Mesodermal cell (in vitro differentiated cells): ENCODE results near the gene YIPF1.

ENCODE experiments used
- H3K27ac ChIP-seq: 2 replicates; pipeline ENCODE4 v1.7.0; 2013; ENCODE audit warnings: mild to moderate bottlenecking, low read depth, low read length, moderate library complexity; ENCODE audit not compliant: severe bottlenecking
- H3K36me3 ChIP-seq: 2 replicates; pipeline ENCODE4 v1.7.1; 2013; ENCODE audit warnings: mild to moderate bottlenecking, low read length, moderate library complexity; ENCODE audit not compliant: control insufficient read depth, insufficient read depth
- H3K4me1 ChIP-seq: one replicate; pipeline ENCODE4 v1.7.1; 2013; ENCODE audit warnings: mild to moderate bottlenecking, low read length; ENCODE audit not compliant: insufficient read depth, control insufficient read depth, poor library complexity, severe bottlenecking
- H3K4me3 ChIP-seq: 2 replicates; pipeline ENCODE4 v1.7.0; 2013; ENCODE audit warnings: low read length, control low read depth, mild to moderate bottlenecking; ENCODE audit not compliant: insufficient read depth, poor library complexity, severe bottlenecking; ENCODE audit errors: extremely low read depth
- H3K9me3 ChIP-seq: 2 replicates; pipeline ENCODE4 v1.7.1; 2013; ENCODE audit warnings: mild to moderate bottlenecking, low read length, moderate library complexity; ENCODE audit not compliant: control insufficient read depth
- WGBS, 2 experiments: methylation state at CpG; one replicate each; pipeline ENCODE4 v1.1.5; 2013; ENCODE audit warnings: missing lambda C conversion rate in 2 of 2; ENCODE audit not compliant: insufficient coverage in 2 of 2; 5-methylcytosine and 5-hydroxymethylcytosine counted together

YIPF1 gene

GRCh38 chr1:53913352-53914033 is 23.9 kb upstream of the YIPF1 start:
- H3K4me1 ChIP-seq, result no peaks in the 10 kb centered on the region
- H3K36me3 ChIP-seq, result peaks cover 7% of the 10 kb centered on the region
- H3K4me3 ChIP-seq, result no peak overlapping the region
- H3K9me3 ChIP-seq, result no peaks in the 10 kb centered on the region
- H3K27ac ChIP-seq, result no peak overlapping the region
- 75 to 77% methylated on average over 3 to 4 of the region's 5 CpGs for WGBS, 2 experiments

- Histone ChIP-seq H3K4me1 (no peaks in the 10 kb centered on the region), H3K9me3 (no peaks in the 10 kb centered on the region)
- 92 to 94% methylated on average over 2 of the region's 4 CpGs for WGBS, 2 experiments
These were observed 21.8 kb upstream of the YIPF1 start for GRCh38 chr1:53911442-53911841.

DNA sequence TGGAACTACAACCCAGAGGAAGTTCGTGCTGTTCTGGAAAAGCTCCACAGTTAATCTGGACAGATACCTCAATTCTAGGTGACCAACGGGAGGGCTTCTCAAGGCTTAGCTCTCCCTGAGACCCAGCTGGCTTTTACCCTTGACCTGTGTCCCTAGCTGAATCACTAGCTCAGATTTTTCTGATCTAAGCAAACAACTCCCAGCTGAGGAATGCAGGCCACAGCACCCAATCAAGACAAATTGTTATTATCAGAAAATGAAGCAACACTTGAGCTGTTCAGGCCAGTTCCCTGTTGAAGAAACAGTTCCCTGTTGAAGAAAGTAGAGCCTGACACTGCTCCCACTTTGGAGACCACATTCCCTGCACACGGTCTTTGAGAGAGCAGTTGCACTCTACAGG is 20.3 kb upstream of the YIPF1 start:
- no peaks in the 10 kb centered on the region for H3K9me3 ChIP-seq
- H3K4me1 ChIP-seq, result no peaks in the 10 kb centered on the region
- no peaks in the 10 kb centered on the region for H3K36me3 ChIP-seq
- WGBS, 2 experiments, result 82 to 92% methylated on average over 2 to 3 of the region's 3 CpGs
- no peak overlapping the region for H3K27ac ChIP-seq
- H3K4me3 ChIP-seq, result no peak overlapping the region

More at GRCh38 chr1:53911442-53911841, 21.8 kb upstream of the YIPF1 start:
- Histone ChIP-seq H3K36me3 (peaks cover 4% of the 10 kb centered on the region), H3K4me3 (no peak overlapping the region), H3K27ac (no peak overlapping the region)

- H3K4me1 ChIP-seq, result no peaks in the 10 kb centered on the region
- H3K9me3 ChIP-seq, result no peaks in the 10 kb centered on the region
- H3K4me3 ChIP-seq, result no peak overlapping the region
- H3K27ac ChIP-seq, result no peak overlapping the region
- WGBS, 2 experiments, result 83 to 96% methylated on average over 2 to 3 of the region's 4 CpGs
- H3K36me3 ChIP-seq, result no peaks in the 10 kb centered on the region
These were observed 16.5 kb upstream of the YIPF1 start for GRCh38 chr1:53906121-53906520.

DNA sequence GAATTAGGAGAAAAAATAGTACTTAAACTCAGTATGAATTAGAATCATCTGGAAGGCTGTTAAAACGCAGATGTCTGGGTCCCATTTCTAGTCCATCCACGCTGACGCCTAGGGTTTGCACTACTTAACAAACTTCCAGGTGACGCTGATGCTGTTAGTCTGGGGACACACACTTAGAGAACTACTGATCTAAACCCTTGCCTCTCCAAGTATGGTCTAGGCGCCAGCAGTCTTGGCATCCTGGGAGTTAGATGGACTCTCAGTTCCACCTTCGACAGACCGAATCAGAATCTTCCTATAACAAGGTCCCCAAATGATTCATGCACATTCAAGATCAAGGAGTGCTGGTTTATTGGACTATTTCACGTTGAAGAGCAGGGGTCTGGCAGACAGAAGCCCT is 15.9 kb upstream of the YIPF1 start:
- Histone ChIP-seq H3K36me3 (no peaks in the 10 kb centered on the region), H3K4me3 (no peak overlapping the region), H3K4me1 (no peaks in the 10 kb centered on the region), H3K27ac (no peak overlapping the region), H3K9me3 (no peaks in the 10 kb centered on the region)
- WGBS, 2 experiments, result 95 to 100% methylated on average over 8 of the region's 8 CpGs

DNA sequence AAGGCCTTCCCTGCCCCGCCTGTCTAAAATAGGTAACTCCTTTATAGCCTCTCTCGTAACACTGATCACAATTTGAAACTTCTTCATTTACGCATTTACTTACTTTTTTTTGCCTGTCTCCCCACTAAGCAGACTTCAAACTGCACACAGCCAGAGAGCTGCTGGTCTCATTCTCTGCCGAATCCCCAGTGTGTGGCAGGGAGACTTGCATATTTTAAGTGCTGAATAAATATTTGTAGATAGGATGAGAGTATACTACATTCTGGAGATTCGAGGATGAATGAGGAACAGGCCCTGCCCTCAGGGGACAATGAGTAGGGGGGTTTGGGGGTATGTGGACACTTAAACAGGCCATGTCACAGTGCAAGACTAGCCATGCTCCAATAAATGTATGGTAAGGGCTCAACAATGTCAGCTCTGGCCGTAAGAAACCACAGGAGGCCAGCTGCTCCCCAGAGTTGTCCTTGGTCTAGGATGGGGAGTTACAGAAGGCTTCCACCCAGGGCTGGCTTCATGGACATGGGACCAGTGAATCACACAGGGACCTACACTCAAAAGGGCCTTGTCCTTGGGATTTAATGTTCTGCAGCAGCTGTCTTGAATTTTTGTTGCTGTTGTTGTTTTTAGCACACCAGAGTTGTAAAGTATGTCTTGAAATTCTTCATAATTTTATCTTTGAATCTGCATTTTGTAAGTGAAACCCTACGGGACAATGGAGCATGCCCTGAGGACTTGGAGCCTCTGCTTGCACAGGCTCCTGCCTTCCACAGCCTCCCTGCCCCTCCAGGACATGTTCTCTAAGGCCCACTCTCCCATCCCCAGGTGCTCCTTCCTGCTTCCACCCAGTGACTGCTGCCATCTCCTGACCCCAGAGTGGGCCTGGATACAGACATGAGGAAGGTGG is 12.9 kb upstream of the YIPF1 start:
- Histone ChIP-seq H3K9me3 (no peaks in the 10 kb centered on the region), H3K27ac (no peak overlapping the region), H3K36me3 (no peaks in the 10 kb centered on the region), H3K4me3 (no peak overlapping the region), H3K4me1 (no peaks in the 10 kb centered on the region)
- WGBS, 2 experiments, result 96 to 100% methylated on average over 4 to 5 of the region's 7 CpGs

DNA sequence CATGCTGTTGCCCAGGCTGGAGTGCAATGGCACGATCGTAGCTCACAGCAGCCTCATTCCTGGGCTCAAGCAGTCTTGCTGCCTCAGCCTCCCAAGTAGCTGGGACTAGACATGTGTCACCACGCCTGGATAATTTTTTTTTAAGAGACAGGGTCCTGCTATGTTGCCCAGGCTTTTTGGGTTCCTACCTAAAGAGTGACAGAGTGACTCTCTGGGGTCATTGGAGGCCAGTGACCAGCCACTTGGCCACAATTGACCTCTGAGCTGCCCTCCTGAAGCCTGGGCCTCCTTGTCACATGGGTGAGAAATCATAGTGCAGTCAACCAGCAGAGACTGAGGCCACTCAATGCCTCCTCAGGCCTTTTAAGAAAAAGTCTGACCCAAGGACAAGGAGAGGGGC is 10.1 kb upstream of the YIPF1 start:
- 89 to 95% methylated on average over 3 of the region's 3 CpGs for WGBS, 2 experiments
- no peaks in the 10 kb centered on the region for H3K4me1 ChIP-seq

DNA sequence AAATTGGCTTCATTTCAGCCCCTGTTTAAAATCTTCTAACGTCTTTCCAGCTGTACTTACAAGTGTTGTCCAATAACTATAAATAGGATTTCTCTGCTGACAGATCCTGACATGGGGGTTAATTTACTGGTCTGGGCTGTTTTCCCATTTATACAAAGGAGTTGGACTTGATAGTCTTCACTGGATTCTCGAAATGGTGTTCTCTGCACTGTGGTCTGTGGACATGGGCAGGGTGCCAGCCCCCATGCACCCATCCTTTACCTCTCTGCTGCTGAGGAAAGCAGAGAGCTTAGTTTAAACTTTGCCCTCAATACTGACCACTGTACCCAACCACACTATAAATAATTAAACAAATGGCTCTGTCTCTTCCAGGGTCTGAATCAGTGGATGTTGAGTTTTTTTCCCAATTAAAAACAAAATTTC is 9.6 kb upstream of the YIPF1 start:
- Histone ChIP-seq H3K4me3 (no peak overlapping the region), H3K27ac (no peak overlapping the region), H3K36me3 (no peaks in the 10 kb centered on the region), H3K4me1 (no peaks in the 10 kb centered on the region), H3K9me3 (no peaks in the 10 kb centered on the region)
- 100% methylated on average over 1 of the region's 2 CpGs; no CpG with 5 or more reads in 1 of the 2 experiments for WGBS, 2 experiments

More for the DNA sequence above, 10.1 kb upstream of the YIPF1 start:
- Histone ChIP-seq H3K27ac (no peak overlapping the region), H3K9me3 (no peaks in the 10 kb centered on the region), H3K4me3 (no peak overlapping the region), H3K36me3 (no peaks in the 10 kb centered on the region)

- Histone ChIP-seq H3K27ac (no peak overlapping the region), H3K4me1 (no peaks in the 10 kb centered on the region), H3K36me3 (no peaks in the 10 kb centered on the region), H3K4me3 (no peak overlapping the region), H3K9me3 (no peaks in the 10 kb centered on the region)
- WGBS, 2 experiments, result 88 to 100% methylated on average over 2 of the region's 2 CpGs
These were observed 7.1 kb upstream of the YIPF1 start for GRCh38 chr1:53896635-53897229.

- Histone ChIP-seq H3K4me1 (no peaks in the 10 kb centered on the region), H3K9me3 (no peaks in the 10 kb centered on the region), H3K27ac (no peak overlapping the region), H3K36me3 (no peaks in the 10 kb centered on the region), H3K4me3 (no peak overlapping the region)
- 95% methylated on average over 6 of the region's 6 CpGs for WGBS, 2 experiments
These were observed 5.8 kb upstream of the YIPF1 start for GRCh38 chr1:53895421-53895820.
